ENCODE measurements around the gene GABRQ. TPM values are rescaled to one million over a fixed set of nuclear protein-coding genes. Genes with fewer than 3 reads are reported as not detected.
"Not testable (repeated sequence)": the region's sequence is repeated elsewhere in the genome, so short reads cannot be mapped to it uniquely, and the experiment has no call there.

The GABRQ gene
- total and polyA plus RNA-seq, 4 donors = 6.4 to 25.4 (median 17.4) TPM

GRCh38 chrX:152706500-152706899 is 68.8 kb downstream of the GABRQ start:
- not testable (repeated sequence) for H3K4me1 ChIP-seq (ENCODE audit: control insufficient read depth, insufficient read depth, low read length); H3K27ac ChIP-seq (ENCODE audit: low read depth, low read length); H3K36me3 ChIP-seq (ENCODE audit: control insufficient read depth, insufficient read depth, low read length); H3K27me3 ChIP-seq (ENCODE audit: control insufficient read depth, insufficient read depth, low read length); DNase-seq (ENCODE audit: low read depth in 4 of 6, low spot score in 6 of 6); H3K9me3 ChIP-seq (ENCODE audit: control insufficient read depth, insufficient read depth, low read length); H3K4me3 ChIP-seq (ENCODE audit: low read depth, low read length)
- 53% methylated on average over 2 of the region's 7 CpGs for WGBS (ENCODE audit: insufficient coverage)

Other genes starting within 250 kb of the GABRQ start
- 10 to 100 TPM; 11.1 to 29.1 TPM for gene GABRA3, start 186.6 kb upstream of the GABRQ start, total RNA-seq
- gene GABRA3, start 186.6 kb upstream of the GABRQ start, polyA plus RNA-seq (ENCODE audit: insufficient read length in 2 of 2) = 10 to 100 TPM; 55.3 to 61.2 TPM
- gene MAGEA3, start 60.9 kb downstream of the GABRQ start, total RNA-seq = not detected
- not detected for gene MAGEA3, start 60.9 kb downstream of the GABRQ start, polyA plus RNA-seq (ENCODE audit: insufficient read length in 2 of 2)
- gene CSAG2, start 71.4 kb downstream of the GABRQ start, total RNA-seq = not detected
- not detected for gene CSAG2, start 71.4 kb downstream of the GABRQ start, polyA plus RNA-seq (ENCODE audit: insufficient read length in 2 of 2)
- not detected for gene MAGEA2B, start 76.7 kb downstream of the GABRQ start, total RNA-seq
- gene MAGEA2B, start 76.7 kb downstream of the GABRQ start, polyA plus RNA-seq (ENCODE audit: insufficient read length in 2 of 2) = not detected
- gene CSAG1, start 95.8 kb downstream of the GABRQ start, total RNA-seq = under 1 TPM in 1 of 2 donors, not detected in 1; 0.33 TPM
- gene CSAG1, start 95.8 kb downstream of the GABRQ start, polyA plus RNA-seq (ENCODE audit: insufficient read length in 2 of 2) = not detected
- gene MAGEA12, start 95.9 kb downstream of the GABRQ start, total RNA-seq = not detected
- gene MAGEA12, start 95.9 kb downstream of the GABRQ start, polyA plus RNA-seq (ENCODE audit: insufficient read length in 2 of 2) = under 1 TPM in 1 of 2 donors, not detected in 1; 0.12 TPM
- not detected for gene MAGEA2, start 115.9 kb downstream of the GABRQ start, total RNA-seq
- not detected for gene MAGEA2, start 115.9 kb downstream of the GABRQ start, polyA plus RNA-seq (ENCODE audit: insufficient read length in 2 of 2)
- not detected for gene CSAG3, start 121.3 kb downstream of the GABRQ start, total RNA-seq
- gene CSAG3, start 121.3 kb downstream of the GABRQ start, polyA plus RNA-seq (ENCODE audit: insufficient read length in 2 of 2) = not detected
- not detected for gene MAGEA6, start 131.8 kb downstream of the GABRQ start, total RNA-seq
- not detected for gene MAGEA6, start 131.8 kb downstream of the GABRQ start, polyA plus RNA-seq (ENCODE audit: insufficient read length in 2 of 2)
- 100 to 1,000 TPM in 1 of 2 donors, 10 to 100 TPM in 1; 34.1 to 129 TPM for gene CETN2, start 192.9 kb downstream of the GABRQ start, total RNA-seq
- 10 to 100 TPM; 77.5 to 99.1 TPM for gene CETN2, start 192.9 kb downstream of the GABRQ start, polyA plus RNA-seq (ENCODE audit: insufficient read length in 2 of 2)
- 10 to 100 TPM; 18.0 to 19.1 TPM for gene NSDHL, start 193.2 kb downstream of the GABRQ start, total RNA-seq
- gene NSDHL, start 193.2 kb downstream of the GABRQ start, polyA plus RNA-seq (ENCODE audit: insufficient read length in 2 of 2) = 10 to 100 TPM; 38.4 to 49.5 TPM